Panc1 (cell line): ENCODE data around the gene MYO7A. TPM values are rescaled to one million over a fixed set of nuclear protein-coding genes. Genes with fewer than 3 reads are reported as not detected.

Source experiments
- ATAC-seq: fragments of 200-7000 bp; cut with Tn5 transposase; 2 replicates; pipeline ENCODE4 v1.9.1; 2020; ENCODE audit warnings: mild to moderate bottlenecking, moderate library complexity
- BruUV-seq: library from RNA; stranded (reverse); fragments of 400-500 nt; replicated peaks from 2 replicates; lab custom pipeline; 2021; lab: Mats Ljungman, UMichigan
- CTCF ChIA-PET: fragments of 300-600 bp; sonication (Branson Sonifier 250); formaldehyde crosslinking; loops from one replicate; lab custom pipeline; 2022; ENCODE audit warnings: antibody characterized with exemption; lab: Charles Lee
- POLR2A ChIA-PET: fragments of 300-600 bp; sonication (Branson Sonifier 250); formaldehyde crosslinking; loops from one replicate; lab custom pipeline; 2022; ENCODE audit warnings: antibody characterized with exemption; lab: Charles Lee
- DNase-seq: peaks from one replicate; pipeline ENCODE4 v3.0.0-alpha.2; 2010; ENCODE audit warnings: low read depth, low spot score
- H3K27ac ChIP-seq: 2 replicates; pipeline ENCODE4 v1.5.1; 2011; ENCODE audit warnings: mild to moderate bottlenecking, low read length, inconsistent platforms
- H3K27me3 ChIP-seq: fragments of 200-500 bp; sonication (Bioruptor generic); 2 replicates; pipeline ENCODE4 v1.6.0; 2014; ENCODE audit warnings: low read length, inconsistent platforms; ENCODE audit not compliant: control insufficient read depth, insufficient read depth
- H3K36me3 ChIP-seq: fragments of 200-500 bp; sonication (Bioruptor generic); 2 replicates; pipeline ENCODE4 v1.5.1; 2014; ENCODE audit warnings: inconsistent platforms, mild to moderate bottlenecking, low read length, moderate library complexity; ENCODE audit not compliant: control insufficient read depth, insufficient read depth
- H3K4me1 ChIP-seq: 2 replicates; pipeline ENCODE4 v1.5.1; 2011; ENCODE audit warnings: inconsistent platforms, mild to moderate bottlenecking, low read length, moderate library complexity; ENCODE audit not compliant: control insufficient read depth, insufficient read depth
- H3K4me3 ChIP-seq, 2 experiments: 2 replicates each; pipeline ENCODE4 v1.5.1; 2011 to 2012; ENCODE audit warnings: low read depth in 2 of 2, low read length in 2 of 2, mild to moderate bottlenecking in 2 of 2, inconsistent platforms in 1 of 2, moderate library complexity in 1 of 2
- H3K9me3 ChIP-seq: fragments of 200-500 bp; sonication (Bioruptor generic); 2 replicates; pipeline ENCODE4 v1.5.1; 2014; ENCODE audit warnings: low read depth, mild to moderate bottlenecking, inconsistent platforms, low read length, moderate library complexity; ENCODE audit not compliant: control insufficient read depth, insufficient read depth
- POLR2AphosphoS5 ChIP-seq: IDR thresholded peaks from 2 replicates; pipeline ENCODE4 v1.6.1; 2012; ENCODE audit warnings: mild to moderate bottlenecking, low read depth, low read length, moderate library complexity
- REST ChIP-seq, 2 experiments: IDR thresholded peaks; 2 replicates each; pipeline ENCODE4 v1.6.1; 2011 to 2012; ENCODE audit warnings: low read depth in 2 of 2, control low read depth in 1 of 2, low read length in 1 of 2, mild to moderate bottlenecking in 1 of 2, moderate library complexity in 1 of 2; ENCODE audit not compliant: insufficient read depth in 1 of 2
- SIN3A ChIP-seq: IDR thresholded peaks from 2 replicates; pipeline ENCODE4 v1.6.1; 2012; ENCODE audit warnings: low read depth, mild to moderate bottlenecking, low read length, moderate library complexity, borderline replicate concordance; ENCODE audit not compliant: insufficient read depth
- TCF7L2 ChIP-seq: IDR thresholded peaks from 2 replicates; pipeline ENCODE4 v1.6.1; 2011; ENCODE audit warnings: mild to moderate bottlenecking, low read depth, low read length, inconsistent platforms
- in situ Hi-C: cut with HindIII; loops from 2 replicates; pipeline ENCODE4 v1.10.0; 2016; ENCODE audit warnings: low sequenced_read_pairs, low pct_unique_long_range_greater_than_20kb
- intact Hi-C: fragments of 100-400 bp; cut with micrococcal nuclease; formaldehyde crosslinking; loops from one replicate; pipeline ENCODE4 v1.10.0; 2022; ENCODE audit not compliant: unreplicated experiment
- total RNA-seq: library from RNA; stranded (reverse); gene quantifications from one replicate; pipeline ENCODE4 v1.2.1, GENCODE V29; 2021; ENCODE audit not compliant: unreplicated experiment
- TF ChIP-seq, protein P1 (sequence below): fragments of 450-650 bp; IDR thresholded peaks from 2 replicates; pipeline ENCODE4 v1.5.1; 2017; ENCODE audit warnings: mild to moderate bottlenecking

Gene MYO7A
- total RNA-seq, 1 experiment from 2014 or later: 1.3 TPM

- ChIA-PET CTCF (no interaction called here), POLR2A (no interaction called here)
- TF ChIP-seq, protein P1, sequence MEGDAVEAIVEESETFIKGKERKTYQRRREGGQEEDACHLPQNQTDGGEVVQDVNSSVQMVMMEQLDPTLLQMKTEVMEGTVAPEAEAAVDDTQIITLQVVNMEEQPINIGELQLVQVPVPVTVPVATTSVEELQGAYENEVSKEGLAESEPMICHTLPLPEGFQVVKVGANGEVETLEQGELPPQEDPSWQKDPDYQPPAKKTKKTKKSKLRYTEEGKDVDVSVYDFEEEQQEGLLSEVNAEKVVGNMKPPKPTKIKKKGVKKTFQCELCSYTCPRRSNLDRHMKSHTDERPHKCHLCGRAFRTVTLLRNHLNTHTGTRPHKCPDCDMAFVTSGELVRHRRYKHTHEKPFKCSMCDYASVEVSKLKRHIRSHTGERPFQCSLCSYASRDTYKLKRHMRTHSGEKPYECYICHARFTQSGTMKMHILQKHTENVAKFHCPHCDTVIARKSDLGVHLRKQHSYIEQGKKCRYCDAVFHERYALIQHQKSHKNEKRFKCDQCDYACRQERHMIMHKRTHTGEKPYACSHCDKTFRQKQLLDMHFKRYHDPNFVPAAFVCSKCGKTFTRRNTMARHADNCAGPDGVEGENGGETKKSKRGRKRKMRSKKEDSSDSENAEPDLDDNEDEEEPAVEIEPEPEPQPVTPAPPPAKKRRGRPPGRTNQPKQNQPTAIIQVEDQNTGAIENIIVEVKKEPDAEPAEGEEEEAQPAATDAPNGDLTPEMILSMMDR: no peak
- TF ChIP-seq POLR2AphosphoS5: no peak
- no TSS peak for BruUV-seq
- Histone ChIP-seq H3K27ac (no peak overlapping the region), H3K27me3 (no peaks in the 10 kb centered on the region), H3K9me3 (peaks cover 4% of the 10 kb centered on the region; the same call in 1 of the 2 replicates), H3K4me3 (no peak overlapping the region), H3K36me3 (no peaks in the 10 kb centered on the region), H3K4me1 (no peaks in the 10 kb centered on the region)
- intact Hi-C loops (no loop called here), in situ Hi-C loops (no loop called here)
- ATAC-seq (no peak), DNase-seq (no peak)
Observed at GRCh38 chr11:77252555-77253270, 124.7 kb downstream of the MYO7A start.

DNA sequence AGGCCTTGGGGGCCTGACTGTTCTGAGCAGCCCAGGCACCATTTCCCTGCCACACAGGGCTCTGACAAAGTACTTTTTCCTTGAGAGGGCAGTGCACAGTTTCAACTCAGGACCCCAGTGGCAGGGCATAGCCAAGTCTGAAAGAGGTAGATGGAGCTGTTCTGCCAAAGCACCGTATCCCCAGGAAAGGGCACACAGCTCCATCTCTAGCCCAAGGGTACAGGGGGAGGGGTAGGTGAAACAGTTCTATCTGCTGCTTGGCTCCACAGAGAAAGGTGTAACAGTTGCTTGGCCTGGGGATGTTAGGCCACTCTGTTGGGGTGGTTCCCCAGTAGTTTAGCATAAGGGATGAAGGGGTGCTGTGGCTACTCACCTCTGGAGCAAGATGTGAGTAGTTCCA is 125.6 kb downstream of the MYO7A start:
- in situ Hi-C loops (no loop called here), intact Hi-C loops (no loop called here)
- H3K4me3 ChIP-seq: no peak overlapping the region
- ChIA-PET CTCF (no interaction called here), POLR2A (interaction anchor here (0.6 kb wide), 1 partner anchor 453 kb away, joined by 4 read pairs; no protein-coding TSS in a partner anchor)
- ATAC-seq (no peak), DNase-seq (no peak)
- H3K4me1 ChIP-seq: no peaks in the 10 kb centered on the region
- BruUV-seq: no TSS peak
- H3K27me3 ChIP-seq: no peaks in the 10 kb centered on the region
- H3K27ac ChIP-seq: no peak overlapping the region
- H3K9me3 ChIP-seq: peaks cover 4% of the 10 kb centered on the region; the same call in 1 of the 2 replicates
- H3K36me3 ChIP-seq: no peaks in the 10 kb centered on the region
- TF ChIP-seq TCF7L2 (no peak), POLR2AphosphoS5 (no peak), REST (IDR thresholded peaks at IDR 0.05; ENCODE audit: insufficient read depth in 1 of 2, low read depth in 2 of 2, low read length in 1 of 2) (no peak), SIN3A (no peak)
- TF ChIP-seq, protein P1: no peak
